ENCODE measurements around the gene PDIK1L.

The PDIK1L gene

GRCh38 chr1:26083208-26083607 is 28.4 kb upstream of the PDIK1L start:
- H3K4me3 ChIP-seq (ENCODE audit: low read depth, low read length), result no peak overlapping the region
- no peak for DNase-seq (ENCODE audit: low read depth)
- TF ChIP-seq MAX (IDR thresholded peaks at IDR 0.05; ENCODE audit: low read depth, low read length) (no peak), MYC (IDR thresholded peaks at IDR 0.05; ENCODE audit: low read depth, low read length) (no peak), POLR2A (IDR thresholded peaks at IDR 0.05; ENCODE audit: extremely low read depth, insufficient read length) (no peak), CTCF (IDR thresholded peaks at IDR 0.05; ENCODE audit: low read depth, low read length) (no peak)

GRCh38 chr1:26084091-26084561 is 27.5 kb upstream of the PDIK1L start:
- TF ChIP-seq CTCF (IDR thresholded peaks at IDR 0.05; ENCODE audit: low read depth, low read length), result no peak
- no peak for TF ChIP-seq MYC (IDR thresholded peaks at IDR 0.05; ENCODE audit: low read depth, low read length)
- TF ChIP-seq MAX (IDR thresholded peaks at IDR 0.05; ENCODE audit: low read depth, low read length), result no peak
- TF ChIP-seq POLR2A (IDR thresholded peaks at IDR 0.05; ENCODE audit: extremely low read depth, insufficient read length), result no peak
- H3K4me3 ChIP-seq (ENCODE audit: low read depth, low read length), result no peak overlapping the region

DNA sequence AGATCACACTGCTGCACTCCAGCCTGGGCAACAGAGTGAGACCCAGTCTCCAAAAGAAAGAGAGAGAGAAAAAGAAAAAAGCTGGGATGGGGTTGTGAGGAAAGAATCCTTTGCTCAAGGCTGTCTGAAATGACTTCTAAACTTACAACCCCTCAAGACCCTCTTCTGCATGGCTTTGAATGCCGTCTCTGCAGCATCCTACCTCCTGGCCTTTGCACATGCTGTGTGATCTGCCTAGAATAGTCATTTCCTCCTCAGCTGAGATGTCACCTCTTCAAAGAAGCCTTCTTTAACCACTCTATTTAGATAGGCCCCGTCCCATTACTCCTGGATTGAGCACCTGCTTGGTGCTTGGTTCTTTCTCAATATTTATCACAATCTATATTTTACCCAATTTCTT is 26.8 kb upstream of the PDIK1L start:
- H3K4me3 ChIP-seq (ENCODE audit: low read depth, low read length), result no peak overlapping the region
- no peak for DNase-seq (ENCODE audit: low read depth)
- TF ChIP-seq CTCF (IDR thresholded peaks at IDR 0.05; ENCODE audit: low read depth, low read length) (no peak), MAX (IDR thresholded peaks at IDR 0.05; ENCODE audit: low read depth, low read length) (no peak), MYC (IDR thresholded peaks at IDR 0.05; ENCODE audit: low read depth, low read length) (no peak), POLR2A (IDR thresholded peaks at IDR 0.05; ENCODE audit: extremely low read depth, insufficient read length) (no peak)

More at GRCh38 chr1:26084091-26084561, 27.5 kb upstream of the PDIK1L start:
- DNase-seq (ENCODE audit: low read depth), result no peak

- no peak for TF ChIP-seq POLR2A (IDR thresholded peaks at IDR 0.05; ENCODE audit: extremely low read depth, insufficient read length)
- TF ChIP-seq MYC (IDR thresholded peaks at IDR 0.05; ENCODE audit: low read depth, low read length), result no peak
- TF ChIP-seq MAX (IDR thresholded peaks at IDR 0.05; ENCODE audit: low read depth, low read length), result no peak
- TF ChIP-seq CTCF (IDR thresholded peaks at IDR 0.05; ENCODE audit: low read depth, low read length), result no peak
- H3K4me3 ChIP-seq (ENCODE audit: low read depth, low read length), result no peak overlapping the region
- no peak for DNase-seq (ENCODE audit: low read depth)
These were observed 22.5 kb upstream of the PDIK1L start for GRCh38 chr1:26089125-26089524.

- TF ChIP-seq CTCF (IDR thresholded peaks at IDR 0.05; ENCODE audit: low read depth, low read length) (no peak), POLR2A (IDR thresholded peaks at IDR 0.05; ENCODE audit: extremely low read depth, insufficient read length) (no peak), MYC (IDR thresholded peaks at IDR 0.05; ENCODE audit: low read depth, low read length) (no peak), MAX (IDR thresholded peaks at IDR 0.05; ENCODE audit: low read depth, low read length) (no peak)
- DNase-seq (ENCODE audit: low read depth), result no peak
- H3K4me3 ChIP-seq (ENCODE audit: low read depth, low read length), result no peak overlapping the region
These were observed 20.7 kb upstream of the PDIK1L start for GRCh38 chr1:26090893-26091292.

Data from NB4 (cell line).